Activated naive CD4-positive, alpha-beta T cell treated with Interleukin-2 at 50 U/mL for 16 hours (primary cell): ENCODE measurements around the gene CACNA2D2.

Experiments
- DNase-seq: peaks from one replicate; pipeline ENCODE4 v3.0.0-alpha.2; 2020

CACNA2D2 gene

DNA sequence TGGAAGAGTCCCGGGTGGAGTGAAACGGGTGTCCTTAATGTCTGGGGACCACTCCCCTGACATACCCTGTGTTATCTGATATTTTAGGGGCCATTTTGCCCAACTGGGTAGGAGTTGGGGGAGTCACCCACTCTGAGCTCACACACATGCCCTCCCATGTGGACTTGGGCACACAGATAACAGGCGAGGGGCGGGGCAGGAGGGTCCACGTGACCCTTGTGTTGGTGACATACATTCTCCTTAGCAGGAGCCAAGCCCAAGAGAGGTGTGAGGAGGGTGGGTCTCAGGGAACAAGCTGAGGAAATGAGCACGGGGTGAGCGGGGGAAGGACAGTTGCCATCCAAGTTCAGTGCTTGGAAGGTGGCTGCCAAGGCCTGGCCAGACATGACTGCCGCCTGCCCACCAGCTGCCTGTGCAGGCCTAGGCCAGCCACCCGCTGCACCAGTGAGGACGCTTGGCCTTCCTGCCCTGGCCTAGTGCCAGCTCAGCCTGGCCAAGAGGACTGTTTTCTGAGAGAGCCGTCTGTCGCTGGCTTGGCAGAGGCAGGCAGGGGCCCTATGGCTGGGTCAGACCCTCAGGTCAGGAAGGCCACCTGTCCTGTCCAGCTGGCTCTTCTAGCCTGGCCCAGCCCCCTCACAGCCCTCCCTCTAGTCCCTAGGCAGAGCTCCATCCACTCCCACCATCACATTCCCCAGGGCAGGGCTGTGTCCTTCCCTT is 112.8 kb downstream of the CACNA2D2 start:
- no peak for DNase-seq

DNA sequence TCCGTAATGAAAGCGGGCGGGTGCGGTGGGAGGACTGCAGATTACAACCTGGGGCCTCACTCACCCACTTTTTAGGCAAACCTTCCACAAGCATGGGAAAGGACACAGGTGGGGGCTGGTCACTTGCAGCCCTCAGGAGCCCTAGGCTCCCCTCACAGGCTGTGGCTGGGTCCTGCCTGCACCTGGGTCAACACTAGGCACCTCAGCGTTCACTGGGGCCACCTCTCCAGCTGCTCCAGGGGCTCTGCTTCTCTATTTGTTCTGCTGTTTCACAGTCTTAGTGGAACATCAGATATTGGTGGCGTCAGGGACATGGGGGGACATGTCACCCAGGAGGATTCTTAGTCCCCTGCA is 114.0 kb downstream of the CACNA2D2 start:
- DNase-seq = no peak

DNA sequence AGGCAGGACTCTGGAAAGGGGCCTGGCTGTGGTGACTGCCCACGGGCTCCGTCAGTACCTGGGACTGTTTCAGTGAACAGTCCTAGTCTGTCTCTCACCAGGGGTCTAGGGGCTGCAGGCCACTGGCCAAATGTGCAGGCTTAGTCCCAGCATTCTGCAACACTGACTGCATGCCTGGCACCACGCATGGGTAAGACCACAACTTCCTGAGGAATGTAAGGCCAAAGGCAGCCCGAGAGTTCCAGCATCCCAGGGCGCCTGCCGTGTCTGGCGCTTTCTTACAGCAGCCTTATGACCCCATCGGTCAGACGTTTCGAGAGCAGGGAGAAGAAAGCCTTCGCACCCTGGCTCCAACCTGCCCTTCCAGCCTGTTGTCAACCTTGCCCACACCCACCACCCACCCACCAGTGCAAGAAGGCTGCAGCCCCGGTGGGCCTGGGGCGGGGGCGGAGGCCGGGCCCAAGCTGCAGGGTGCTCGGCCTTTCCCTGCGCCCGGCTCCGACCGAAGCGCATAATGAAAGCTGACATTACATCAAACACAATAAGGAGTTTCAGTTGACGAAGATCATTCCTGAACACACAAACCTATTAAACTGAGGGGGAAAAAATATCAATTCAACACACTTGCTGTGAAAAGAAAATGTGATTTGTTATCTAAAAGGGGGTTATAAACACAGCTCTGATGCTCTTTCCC is 114.6 kb downstream of the CACNA2D2 start:
- no peak for DNase-seq

GRCh38 chr3:50388016-50388719 is 115.3 kb downstream of the CACNA2D2 start:
- no peak for DNase-seq

DNA sequence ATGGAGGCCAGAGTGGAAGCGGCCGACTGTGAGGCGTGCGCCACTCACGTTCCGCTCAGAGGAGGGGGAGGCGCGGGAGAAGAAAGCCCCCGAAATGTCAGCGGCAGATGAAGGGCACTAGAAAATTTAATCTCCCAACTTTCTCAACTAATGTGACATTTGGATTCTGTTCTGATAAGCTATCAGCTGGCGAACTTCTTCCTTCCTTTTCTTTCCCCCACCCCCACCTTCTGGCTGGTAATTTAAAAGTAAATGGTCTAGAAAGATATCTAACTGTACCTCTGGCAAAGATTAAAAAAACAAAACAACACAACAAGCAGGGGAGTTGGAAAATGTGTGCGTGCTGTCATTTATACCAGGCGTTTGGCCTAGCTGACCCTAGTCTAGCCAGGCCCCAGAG is 117.7 kb downstream of the CACNA2D2 start:
- no peak for DNase-seq

DNA sequence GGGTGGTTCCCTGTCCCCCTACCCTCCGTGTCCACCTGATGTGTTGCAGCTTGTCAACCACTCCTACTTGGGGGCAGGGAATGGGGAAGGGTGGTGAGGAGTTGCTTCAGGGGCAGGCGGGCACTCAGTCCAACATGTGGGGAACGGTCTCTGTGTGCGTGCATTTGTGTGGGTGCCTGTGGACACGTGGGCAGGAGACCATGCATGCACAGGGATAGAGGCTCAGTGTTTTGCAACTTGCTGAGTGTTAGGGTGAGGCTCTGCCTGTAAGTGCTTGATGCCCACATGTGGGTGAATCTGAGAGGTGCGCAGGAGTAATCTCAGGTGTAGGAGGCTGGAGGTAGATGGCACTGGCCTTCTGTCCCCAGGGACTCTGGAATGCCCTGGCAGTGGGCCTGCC is 119.7 kb downstream of the CACNA2D2 start:
- DNase-seq = no peak

- DNase-seq = no peak
Measured at GRCh38 chr3:50382722-50383121, 120.7 kb downstream of the CACNA2D2 start.

- no peak for DNase-seq
Measured at GRCh38 chr3:50381383-50381782, 122.1 kb downstream of the CACNA2D2 start.

DNA sequence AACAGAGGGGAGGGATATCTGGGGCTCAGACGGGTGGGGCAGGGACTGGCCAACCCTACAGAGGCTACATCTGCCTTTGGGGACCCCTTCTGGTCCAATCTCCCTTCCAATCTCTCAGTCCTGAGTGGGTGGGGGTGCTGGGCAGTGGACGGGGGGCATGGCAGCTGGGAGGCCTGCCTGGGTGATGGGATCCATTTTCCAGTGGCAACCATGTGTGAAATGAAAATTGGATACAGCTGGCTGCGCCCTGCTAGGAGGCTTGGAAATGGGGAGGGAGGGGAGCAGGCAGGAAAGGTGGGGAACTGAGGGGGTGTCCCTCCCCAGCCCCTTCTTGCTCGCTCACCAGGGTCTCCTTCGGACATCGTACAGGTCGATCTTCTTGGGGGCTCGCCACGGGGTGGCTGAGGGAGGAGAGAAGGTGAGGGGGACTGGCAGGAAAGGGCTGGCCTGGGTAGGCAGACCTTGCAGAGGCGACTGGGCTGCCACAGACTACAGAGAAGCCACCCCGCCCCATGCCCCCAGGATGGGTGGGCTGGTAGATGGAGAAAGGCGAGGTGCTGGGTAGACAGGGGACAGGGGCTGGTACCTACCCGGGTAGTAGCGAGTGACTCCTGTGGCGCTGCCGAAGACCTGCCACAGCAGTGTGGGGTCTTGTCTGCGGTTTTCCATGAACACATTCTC is 122.9 kb downstream of the CACNA2D2 start:
- no peak for DNase-seq

- DNase-seq = no peak
Measured at GRCh38 chr3:50378757-50379156, 124.7 kb downstream of the CACNA2D2 start.

DNA sequence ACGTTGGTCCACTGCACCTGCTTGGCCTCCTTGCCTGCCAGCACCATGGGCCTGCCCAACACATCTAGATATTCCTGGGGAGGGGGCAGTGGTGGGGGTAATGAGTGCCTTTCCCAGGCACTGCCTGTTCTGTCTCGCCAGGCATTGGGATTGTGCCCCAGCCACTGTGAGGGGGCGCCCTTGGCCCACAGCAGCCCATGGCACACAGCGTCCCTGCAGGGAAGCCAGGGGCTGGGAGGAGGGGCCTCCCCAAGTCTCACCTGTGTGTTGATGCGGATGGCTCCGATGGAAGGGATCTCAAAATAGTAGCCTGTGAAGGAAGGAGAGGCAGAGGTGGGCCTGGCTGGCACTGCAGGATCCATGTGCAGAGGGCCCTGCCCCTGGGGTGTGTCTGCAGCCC is 125.4 kb downstream of the CACNA2D2 start:
- DNase-seq = no peak

- DNase-seq = no peak
Measured at GRCh38 chr3:50375258-50375931, 128.0 kb downstream of the CACNA2D2 start.

DNA sequence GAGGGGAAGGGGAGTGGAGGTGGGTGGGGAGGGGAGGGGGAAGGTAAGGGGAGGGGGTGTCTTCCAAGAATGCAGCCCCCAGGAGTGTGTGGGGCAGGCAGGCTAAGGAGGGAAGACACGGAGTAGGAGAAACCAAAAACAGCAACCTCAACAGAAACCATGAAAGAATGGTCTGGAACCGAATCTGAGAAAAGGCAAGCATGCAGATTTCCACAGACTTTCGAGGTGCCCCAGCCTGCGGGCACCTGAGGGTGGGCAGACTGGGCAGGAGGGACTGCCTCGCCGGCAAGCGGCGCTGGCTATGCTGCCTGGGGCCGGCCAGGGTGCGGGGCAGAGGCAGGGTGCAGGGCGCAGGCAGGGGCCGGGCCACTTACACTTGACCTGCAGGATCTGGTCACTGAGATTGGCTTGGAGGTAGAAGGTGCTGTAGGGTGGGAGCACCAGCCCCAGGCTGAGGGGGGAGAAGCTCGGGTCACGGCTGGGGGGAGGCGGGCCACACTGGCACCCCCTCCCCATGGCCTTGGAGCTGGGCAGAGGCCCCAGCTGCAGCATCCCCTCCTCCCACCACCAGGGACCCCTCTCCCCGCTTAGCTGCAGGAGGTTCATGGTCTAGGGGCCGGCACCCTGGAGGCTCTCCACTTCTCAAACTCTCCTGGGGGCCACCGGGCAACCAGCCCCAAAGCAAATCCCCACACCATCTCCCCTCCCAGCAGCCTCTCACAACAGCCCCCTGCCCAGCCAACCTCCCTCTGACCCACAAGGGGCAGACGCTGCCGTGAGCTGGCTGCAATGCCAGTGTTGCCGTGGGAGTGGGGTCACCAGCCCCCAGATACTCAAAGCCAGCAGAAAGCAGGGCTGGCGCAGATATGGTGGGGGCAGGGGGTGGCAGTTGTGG is 128.8 kb downstream of the CACNA2D2 start:
- no peak for DNase-seq

GRCh38 chr3:50373146-50374051 is 130.0 kb downstream of the CACNA2D2 start:
- DNase-seq = no peak

DNA sequence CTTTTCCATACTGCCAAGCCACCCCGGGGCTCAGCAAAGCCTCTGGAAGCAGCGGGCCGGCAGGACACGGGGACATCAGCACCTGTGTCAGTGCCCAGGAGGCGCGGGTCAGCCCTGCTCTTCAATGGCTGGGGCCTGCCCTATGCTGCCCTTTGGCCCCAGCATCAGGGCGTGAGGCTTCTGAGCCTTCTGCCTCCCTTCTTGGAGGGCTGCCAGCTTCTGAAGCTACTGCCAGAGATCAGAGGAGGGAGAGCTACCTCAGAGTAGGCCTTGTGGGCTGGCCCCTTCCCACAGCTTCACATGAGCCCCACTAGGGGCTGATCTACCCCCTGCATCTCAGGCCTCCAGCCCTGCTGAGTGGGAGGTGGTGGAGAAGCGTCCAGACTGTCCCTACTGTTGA is 131.1 kb downstream of the CACNA2D2 start:
- DNase-seq = no peak

GRCh38 chr3:50371133-50371685 is 132.2 kb downstream of the CACNA2D2 start:
- no peak for DNase-seq

GRCh38 chr3:50370594-50370993 is 132.8 kb downstream of the CACNA2D2 start:
- DNase-seq = no peak

GRCh38 chr3:50369012-50369670 is 134.3 kb downstream of the CACNA2D2 start:
- no peak for DNase-seq

DNA sequence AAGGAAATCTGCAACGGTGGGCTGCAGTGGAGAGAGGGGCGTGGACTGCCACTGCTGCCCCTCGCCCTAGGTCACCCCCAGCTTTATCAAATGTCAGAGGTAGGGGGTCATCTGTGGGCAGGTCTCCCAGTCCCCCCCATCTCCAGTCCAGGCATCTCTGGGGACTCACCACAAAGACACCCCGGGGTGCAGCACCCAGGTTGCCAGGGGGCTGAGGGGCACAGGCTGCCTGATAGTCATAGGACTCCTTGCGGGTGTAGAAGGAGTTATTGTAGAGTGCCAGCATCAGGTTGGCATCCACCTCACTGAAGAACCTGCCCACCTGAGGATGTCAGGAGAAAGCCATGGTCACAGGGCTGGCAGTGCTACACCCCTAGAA is 137.6 kb downstream of the CACNA2D2 start:
- no peak for DNase-seq
